Gastroesophageal sphincter (tissue), 4 donors: ENCODE results near the gene NFYB. TPM values are rescaled to one million over a fixed set of nuclear protein-coding genes. Genes with fewer than 3 reads are reported as not detected.

Source experiments
- ATAC-seq: fragments of 150-250 bp; one replicate; pipeline ENCODE4 v1.9.1; 2016; ENCODE audit warnings: mild to moderate bottlenecking, moderate library complexity
- H3K27ac ChIP-seq, 4 donors: fragments of 200-600 bp; sonication (generic) in 3 of 4; 1 replicate in 3 of 4; 2 replicates in 1 of 4; pipeline ENCODE4 v1.5.1; 2016 to 2019
- H3K27me3 ChIP-seq: fragments of 200-600 bp; sonication (generic); one replicate; pipeline ENCODE4 v1.5.1; 2019
- H3K36me3 ChIP-seq, 2 donors: fragments of 200-600 bp; sonication (generic); one replicate each; pipeline ENCODE4 v1.5.1; 2019; ENCODE audit warnings: control low read depth in 1 of 2
- H3K4me1 ChIP-seq, 3 donors: fragments of 200-600 bp; sonication (generic); 1 replicate in 2 of 3; 2 replicates in 1 of 3; pipeline ENCODE4 v1.5.1; 2016 to 2019; ENCODE audit warnings: control low read depth in 2 of 3
- H3K4me3 ChIP-seq, 2 donors: fragments of 200-600 bp; sonication (generic); one replicate each; pipeline ENCODE4 v1.5.1; 2019; ENCODE audit warnings: mild to moderate bottlenecking in 1 of 2, moderate library complexity in 1 of 2
- H3K9me3 ChIP-seq, 3 donors: fragments of 200-600 bp; sonication (generic); one replicate each; pipeline ENCODE4 v1.5.1; 2017 to 2019; ENCODE audit warnings: control low read depth in 2 of 3
- CTCF ChIP-seq, 4 experiments: fragments of 200-600 bp in 2 of 4; fragments of 450-650 bp in 2 of 4; sonication (generic) in 1 of 4; IDR thresholded peaks; one replicate each; pipeline ENCODE4 v1.5.1; 2017 to 2019; ENCODE audit warnings: antibody characterized with exemption in 4 of 4, mild to moderate bottlenecking in 2 of 4, moderate library complexity in 2 of 4
- EP300 ChIP-seq: sonication (generic); formaldehyde crosslinking; IDR thresholded peaks from one replicate; pipeline ENCODE4 v1.6.1; 2017; ENCODE audit warnings: antibody characterized with exemption, mild to moderate bottlenecking
- POLR2A ChIP-seq, 2 donors: fragments of 450-650 bp; IDR thresholded peaks; one replicate each; pipeline ENCODE4 v1.6.1; 2017; ENCODE audit warnings: antibody characterized with exemption in 2 of 2, mild to moderate bottlenecking in 2 of 2, moderate library complexity in 1 of 2
- POLR2AphosphoS5 ChIP-seq: sonication (generic); formaldehyde crosslinking; IDR thresholded peaks from one replicate; pipeline ENCODE4 v1.6.1; 2017; ENCODE audit warnings: antibody characterized with exemption
- WGBS, 2 donors: methylation state at CpG; one replicate each; pipeline ENCODE4 v1.1.5; 2018; ENCODE audit warnings: low coverage in 1 of 2; 5-methylcytosine and 5-hydroxymethylcytosine counted together
- total RNA-seq, 4 donors: library from RNA; depleted of rRNA; stranded (reverse); fragments of >200 nt; gene quantifications; one replicate each; pipeline ENCODE4 v1.1.0, GENCODE V29; 2016

Gene NFYB
- total RNA-seq, 4 donors from 2014 or later = 63.7 to 112 (median 78.7) TPM

- 74 to 81% methylated on average over 2 of the region's 2 CpGs for WGBS, 2 donors
- H3K4me3 ChIP-seq = no peak overlapping the region
- H3K27ac ChIP-seq = no peak overlapping the region
- no peak for ATAC-seq
- H3K9me3 ChIP-seq = no peaks in the 10 kb centered on the region
- H3K27me3 ChIP-seq = no peaks in the 10 kb centered on the region
- peaks cover 0 to 30% (median 0%) of the 10 kb centered on the region in 3 donors for H3K4me1 ChIP-seq
- peaks cover 0 to 27% of the 10 kb centered on the region in 2 donors for H3K36me3 ChIP-seq
- TF ChIP-seq CTCF (IDR thresholded peaks at IDR 0.05) (no peak), EP300 (no peak), POLR2AphosphoS5 (no peak), POLR2A (IDR thresholded peaks at IDR 0.05) (no peak)
These were observed 31.0 kb downstream of the NFYB start for GRCh38 chr12:104106965-104107364.

DNA sequence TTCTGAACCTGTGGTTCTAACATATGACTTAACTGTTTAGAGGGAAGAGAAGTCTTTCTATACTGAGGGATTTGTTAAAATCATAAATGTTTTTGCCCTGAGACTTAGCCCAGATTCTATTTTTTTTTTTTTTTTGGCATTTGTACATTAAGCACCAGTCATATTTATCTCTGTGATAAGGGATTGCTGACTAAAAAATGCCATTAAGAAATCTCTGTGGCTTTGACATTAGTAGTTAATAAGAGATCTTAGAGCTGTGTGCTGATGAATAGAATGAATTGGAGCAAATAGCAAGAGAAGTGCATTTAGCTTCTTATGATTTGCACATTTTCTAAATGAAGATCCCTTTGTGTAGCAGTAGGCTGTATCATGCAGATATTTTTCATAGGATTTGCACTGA is 32.5 kb downstream of the NFYB start:
- H3K27me3 ChIP-seq = no peaks in the 10 kb centered on the region
- H3K27ac ChIP-seq = no peak overlapping the region
- no peak for TF ChIP-seq POLR2AphosphoS5
- no peak for TF ChIP-seq POLR2A (IDR thresholded peaks at IDR 0.05)
- no peak for TF ChIP-seq CTCF (IDR thresholded peaks at IDR 0.05)
- no peak for TF ChIP-seq EP300
- H3K4me1 ChIP-seq = peaks cover 0 to 30% (median 0%) of the 10 kb centered on the region in 3 donors
- H3K36me3 ChIP-seq = peaks cover 0 to 42% of the 10 kb centered on the region in 2 donors
- no peak for ATAC-seq
- H3K4me3 ChIP-seq = no peak overlapping the region
- no peaks in the 10 kb centered on the region for H3K9me3 ChIP-seq

DNA sequence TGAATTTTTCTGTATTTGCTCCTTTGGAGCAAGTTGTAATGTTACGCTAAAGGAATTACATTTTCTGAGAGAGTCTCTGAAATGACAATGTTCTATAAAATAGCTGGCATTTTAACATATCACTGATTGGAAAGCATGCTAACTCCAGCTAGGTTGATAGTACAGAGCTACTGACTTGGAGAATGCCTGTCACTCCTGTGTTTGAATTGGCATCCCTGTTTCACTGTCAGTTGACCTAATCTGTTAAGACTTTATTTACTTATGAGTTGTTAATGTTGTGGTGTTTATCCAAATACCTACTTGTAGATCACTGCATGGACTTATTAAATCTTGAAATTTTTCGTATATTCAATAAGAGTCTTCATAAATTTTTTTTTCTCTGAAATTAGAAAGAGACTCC is 40.1 kb downstream of the NFYB start:
- no peaks in the 10 kb centered on the region for H3K9me3 ChIP-seq
- no peak overlapping the region for H3K4me3 ChIP-seq
- H3K4me1 ChIP-seq = no peaks in the 10 kb centered on the region
- H3K27ac ChIP-seq = no peak overlapping the region
- H3K36me3 ChIP-seq = peaks cover 0 to 100% of the 10 kb centered on the region in 2 donors
- 87 to 90% methylated on average over 2 of the region's 2 CpGs for WGBS, 2 donors
- H3K27me3 ChIP-seq = no peaks in the 10 kb centered on the region
- no peak for TF ChIP-seq EP300
- no peak for TF ChIP-seq POLR2A (IDR thresholded peaks at IDR 0.05)
- no peak for TF ChIP-seq POLR2AphosphoS5
- no peak for TF ChIP-seq CTCF (IDR thresholded peaks at IDR 0.05)
- no peak for ATAC-seq

- TF ChIP-seq POLR2A (IDR thresholded peaks at IDR 0.05) = no peak
- no peak for TF ChIP-seq POLR2AphosphoS5
- no peak for TF ChIP-seq CTCF (IDR thresholded peaks at IDR 0.05)
- TF ChIP-seq EP300 = no peak
- Histone ChIP-seq H3K27me3 (no peaks in the 10 kb centered on the region), H3K36me3 (peaks cover 0 to 95% of the 10 kb centered on the region in 2 donors), H3K9me3 (no peaks in the 10 kb centered on the region), H3K4me1 (no peaks in the 10 kb centered on the region), H3K27ac (no peak overlapping the region), H3K4me3 (no peak overlapping the region)
- 69 to 90% methylated on average over 1 of the region's 1 CpG for WGBS, 2 donors
- no peak for ATAC-seq
These were observed 42.7 kb downstream of the NFYB start for GRCh38 chr12:104095289-104095688.

- H3K4me1 ChIP-seq = no peaks in the 10 kb centered on the region
- ATAC-seq = no peak
- 90 to 92% methylated on average over 3 of the region's 3 CpGs for WGBS, 2 donors
- no peak overlapping the region for H3K27ac ChIP-seq
- no peak for TF ChIP-seq POLR2AphosphoS5
- TF ChIP-seq POLR2A (IDR thresholded peaks at IDR 0.05) = no peak
- no peak for TF ChIP-seq EP300
- no peak for TF ChIP-seq CTCF (IDR thresholded peaks at IDR 0.05)
- no peak overlapping the region for H3K4me3 ChIP-seq
- no peaks in the 10 kb centered on the region for H3K27me3 ChIP-seq
- no peaks in the 10 kb centered on the region for H3K9me3 ChIP-seq
- peaks cover 0 to 95% of the 10 kb centered on the region in 2 donors for H3K36me3 ChIP-seq
These were observed 43.7 kb downstream of the NFYB start for GRCh38 chr12:104094284-104094683.
